DMS 273 (cell line): Measurements from ENCODE around the gene OR4F17.
"Not testable (repeated sequence)": the region's sequence is repeated elsewhere in the genome, so short reads cannot be mapped to it uniquely, and the experiment has no call there.

ENCODE experiments used
- DNase-seq: peaks from one replicate; lab custom pipeline; 2025; ENCODE audit not compliant: unreplicated experiment; lab: John Stamatoyannopoulos, UW

OR4F17 gene

GRCh38 chr19:106804-107203, at the start of gene OR4F17:
OR4F17 (plus strand) TSS chr19:107104; CDS start chr19:110679, 3,575 bp downstream.
- DNase-seq, result not testable (repeated sequence)

- DNase-seq, result not testable (repeated sequence)
Measured at GRCh38 chr19:70793-71192, 36.1 kb upstream of the OR4F17 start.

DNA sequence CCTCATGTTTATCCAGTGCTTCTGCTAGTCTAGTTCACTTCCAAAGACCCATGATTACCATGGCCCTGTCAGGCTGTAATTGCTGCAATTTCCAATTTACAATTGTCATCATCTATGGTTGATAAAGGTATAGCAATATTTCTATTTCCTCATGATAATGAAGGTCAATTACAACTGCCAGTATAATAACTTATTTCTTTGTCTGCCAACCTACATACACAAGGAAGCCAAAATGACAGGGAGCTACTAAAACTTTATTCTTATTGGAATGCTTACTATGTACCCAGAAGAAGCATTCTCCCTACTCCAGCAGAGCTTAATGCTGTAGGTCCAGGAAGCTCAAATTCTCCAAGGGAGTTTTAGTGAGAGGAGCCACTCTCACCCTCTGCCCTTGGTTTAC, 24.0 kb upstream of the OR4F17 start:
- not testable (repeated sequence) for DNase-seq

DNA sequence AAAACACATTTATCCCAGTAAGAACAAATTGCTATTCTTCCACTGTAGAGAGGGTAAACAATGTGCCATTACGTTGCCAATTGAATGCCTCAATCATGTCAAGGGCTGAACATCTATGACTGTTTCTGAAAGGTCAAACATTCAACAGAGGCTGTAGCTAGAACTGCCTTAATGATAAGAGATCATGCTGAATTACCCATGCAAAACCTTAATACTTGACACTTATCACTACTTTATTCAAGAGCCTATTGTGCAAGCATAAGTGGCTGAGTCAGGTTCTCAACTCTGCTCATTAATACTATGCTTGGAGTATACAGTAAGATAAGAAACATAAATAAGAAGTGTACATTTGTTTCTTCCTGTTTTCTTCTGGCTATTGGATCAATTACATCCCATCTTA, 23.3 kb upstream of the OR4F17 start:
- not testable (repeated sequence) for DNase-seq

- DNase-seq, result not testable (repeated sequence)
Measured at GRCh38 chr19:90678-91077, 16.2 kb upstream of the OR4F17 start.

DNA sequence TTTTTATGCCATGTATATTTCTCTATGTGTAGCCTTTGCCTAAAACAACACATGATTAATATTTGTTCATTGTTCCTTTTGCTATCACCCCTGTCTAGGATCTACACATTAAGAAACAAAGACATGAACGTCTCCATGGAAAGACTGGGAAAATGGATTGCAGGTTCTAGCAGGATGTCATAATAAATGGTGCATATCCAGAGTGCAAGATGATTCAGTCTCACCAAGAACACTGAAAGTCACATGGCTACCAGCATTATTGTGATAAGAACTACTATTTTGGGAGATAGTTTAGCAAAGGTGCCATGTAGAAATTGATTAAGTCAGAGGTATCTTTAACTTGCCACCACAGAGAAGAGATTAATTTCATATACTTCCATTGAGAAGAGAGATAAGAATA, 12.1 kb upstream of the OR4F17 start:
- DNase-seq, result not testable (repeated sequence)

GRCh38 chr19:97647-98046, 9.3 kb upstream of the OR4F17 start:
- DNase-seq, result not testable (repeated sequence)

DNA sequence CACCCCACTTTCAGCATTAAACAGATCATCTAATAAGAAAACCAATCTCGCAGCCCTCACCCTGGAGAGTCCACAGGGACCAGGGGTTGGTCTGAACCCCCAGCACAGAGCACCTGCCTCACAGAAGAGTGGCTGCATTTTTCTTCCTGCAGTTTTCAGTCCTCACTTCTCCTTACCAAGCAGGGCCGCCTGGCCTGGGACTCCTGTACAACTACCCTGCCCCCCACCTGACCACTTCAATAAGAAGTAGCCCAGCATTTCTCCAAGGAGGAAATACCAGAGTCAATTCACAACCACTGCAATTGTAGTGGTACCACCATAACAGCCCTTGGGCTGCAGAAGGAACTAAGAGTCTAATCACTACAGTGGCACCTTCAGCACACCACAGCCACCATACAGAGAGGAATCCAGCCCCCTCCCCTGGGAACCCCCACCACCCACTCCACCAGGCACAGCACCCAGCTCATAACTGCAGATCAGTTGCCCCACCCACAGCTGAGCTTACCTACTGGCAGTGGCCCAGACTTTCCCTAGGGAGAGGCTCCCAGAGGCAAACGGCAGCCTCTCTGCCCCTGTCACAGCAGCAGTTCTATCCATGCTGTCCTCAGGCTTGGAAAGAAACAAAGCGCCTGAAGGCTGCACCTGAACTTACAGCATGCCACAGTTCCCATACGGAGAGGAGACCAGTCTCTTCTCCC, 13.7 kb downstream of the OR4F17 start:
- not testable (repeated sequence) for DNase-seq
